Measurements from ENCODE around the gene NXPE4. TPM values are rescaled to one million over a fixed set of nuclear protein-coding genes. Genes with fewer than 3 reads are reported as not detected.
"Not testable (repeated sequence)": the region's sequence is repeated elsewhere in the genome, so short reads cannot be mapped to it uniquely, and the experiment has no call there.

Gene NXPE4
- total and polyA plus RNA-seq, 9 of the 15 experiments (the other 6 are each of a cell fraction or from before 2014, with no cell fraction given), result not detected

GRCh38 chr11:114614127-114614720 lies 18.6 kb upstream of the NXPE4 start (continued):
- no peak for TF ChIP-seq ZNF740 (CRISPR knock-in tag; IDR thresholded peaks at IDR 0.05)
- no peak for TF ChIP-seq ZNF740 (tag; IDR thresholded peaks at IDR 0.05)
- TF ChIP-seq ETS2 (tag; IDR thresholded peaks at IDR 0.05; ENCODE audit: borderline replicate concordance, poor library complexity, severe bottlenecking), result no peak
- no peak for TF ChIP-seq MCM5 (IDR thresholded peaks at IDR 0.05; ENCODE audit: low read depth)
- TF ChIP-seq ZNF354B (CRISPR knock-in tag; IDR thresholded peaks at IDR 0.05), result no peak
- no peak for TF ChIP-seq ZMIZ1 (IDR thresholded peaks at IDR 0.05; ENCODE audit: low read depth in 2 of 2, low read length in 2 of 2)
- no peak for TF ChIP-seq MXD1 (CRISPR knock-in tag; IDR thresholded peaks at IDR 0.05; ENCODE audit: borderline replicate concordance, poor library complexity, severe bottlenecking)

- H3K27me3 ChIP-seq (ENCODE audit: control insufficient read depth in 2 of 2, insufficient read depth in 2 of 2, low read length in 2 of 2); H3K4me3 ChIP-seq; H2AFZ ChIP-seq (ENCODE audit: low read depth, low read length); H3K4me1 ChIP-seq (replicated peaks in 1 of 2; ENCODE audit: control insufficient read depth in 2 of 2, insufficient read depth in 2 of 2, low read length in 2 of 2); H3K9ac ChIP-seq (ENCODE audit: insufficient read depth in 1 of 2, low read depth in 2 of 2, low read length in 2 of 2); DNase-seq (ENCODE audit: extremely low read depth in 1 of 4, low spot score in 3 of 4); in situ Hi-C loops (cut with MboI); H3K9me1 ChIP-seq (ENCODE audit: control insufficient read depth, insufficient read depth, low read length); POLR2A ChIA-PET; H3K36me3 ChIP-seq (ENCODE audit: control insufficient read depth, insufficient read depth, low read length); H3K4me2 ChIP-seq (ENCODE audit: insufficient read depth, low read length); FAIRE-seq; CTCF ChIA-PET (ENCODE audit: low intra/inter-chr PET ratio); BruUV-seq (replicated peaks); H3K79me2 ChIP-seq (ENCODE audit: control insufficient read depth, insufficient read depth, low read length); intact Hi-C loops (cut with micrococcal nuclease); ATAC-seq; H4K20me1 ChIP-seq (replicated peaks; ENCODE audit: control insufficient read depth, insufficient read depth, low read length); H3K27ac ChIP-seq (ENCODE audit: extremely low read depth, low read depth, low read length): not testable (repeated sequence)
- peaks cover 15% of the 10 kb centered on the region for H3K9me3 ChIP-seq (replicated peaks; ENCODE audit: control insufficient read depth, insufficient read depth, low read depth, low read length)
- WGBS (ENCODE audit: insufficient coverage, low coverage, missing lambda C conversion rate), result under 1% methylated on average over 9 of the region's 9 CpGs
Observed at GRCh38 chr11:114613094-114613493, 17.5 kb upstream of the NXPE4 start.

Measured in K562 (cell line).